ENCODE results near the gene ASTN2.

Gene ASTN2

GRCh38 chr9:116494815-116495634, 919.8 kb downstream of the ASTN2 start:
- peak in 1 of 2 experiments; percentile 39 for DNase-seq

- no peak for DNase-seq
Measured at GRCh38 chr9:116493183-116493860, 921.5 kb downstream of the ASTN2 start.

GRCh38 chr9:116491659-116492058, 923.2 kb downstream of the ASTN2 start:
- DNase-seq, result no peak

- DNase-seq, result peak in 1 of 2 experiments; percentile 12
Measured at GRCh38 chr9:116491219-116491618, 923.6 kb downstream of the ASTN2 start.

- DNase-seq, result no peak
Measured at GRCh38 chr9:116490321-116490720, 924.5 kb downstream of the ASTN2 start.

GRCh38 chr9:116488373-116488772, 926.5 kb downstream of the ASTN2 start:
- DNase-seq, result no peak

- no peak for DNase-seq
Measured at GRCh38 chr9:116484492-116485061, 930.3 kb downstream of the ASTN2 start.

- DNase-seq, result no peak
Measured at GRCh38 chr9:116483622-116484491, 931.0 kb downstream of the ASTN2 start.

GRCh38 chr9:116482740-116483139, 932.1 kb downstream of the ASTN2 start:
- DNase-seq, result no peak

GRCh38 chr9:116480700-116481099, 934.2 kb downstream of the ASTN2 start:
- DNase-seq, result no peak

GRCh38 chr9:116479967-116480366, 934.9 kb downstream of the ASTN2 start:
- DNase-seq, result no peak

GRCh38 chr9:116479056-116479544, 935.8 kb downstream of the ASTN2 start:
- no peak for DNase-seq

- no peak for DNase-seq
Measured at GRCh38 chr9:116477584-116478141, 937.2 kb downstream of the ASTN2 start.

GRCh38 chr9:116476935-116477381, 937.9 kb downstream of the ASTN2 start:
- DNase-seq, result no peak

- DNase-seq, result no peak
Measured at GRCh38 chr9:116476002-116476401, 938.9 kb downstream of the ASTN2 start.

GRCh38 chr9:116475201-116475600, 939.7 kb downstream of the ASTN2 start:
- DNase-seq, result no peak

GRCh38 chr9:116471944-116472506, 942.8 kb downstream of the ASTN2 start:
- no peak for DNase-seq

GRCh38 chr9:116471093-116471906, 943.6 kb downstream of the ASTN2 start:
- DNase-seq, result no peak

GRCh38 chr9:116468793-116469527, 945.9 kb downstream of the ASTN2 start:
- DNase-seq, result no peak

- no peak for DNase-seq
Measured at GRCh38 chr9:116468369-116468768, 946.5 kb downstream of the ASTN2 start.
